Subcutaneous adipose tissue (tissue), 4 donors: ENCODE data around the gene SUMF1. TPM values are rescaled to one million over a fixed set of nuclear protein-coding genes. Genes with fewer than 3 reads are reported as not detected.

Experiments used
- CTCF ChIP-seq: fragments of 450-650 bp; IDR thresholded peaks from one replicate; pipeline ENCODE4 v1.5.1; 2016; ENCODE audit warnings: low read depth, mild to moderate bottlenecking, control low read depth, antibody characterized with exemption, moderate library complexity
- total RNA-seq, 4 donors: library from RNA; depleted of rRNA; stranded (reverse); fragments of >200 nt; gene quantifications; one replicate each; pipeline ENCODE4 v1.1.0, GENCODE V29; 2016

Gene SUMF1
- total RNA-seq, 4 donors from 2014 or later: 44.3 to 102 (median 68.5) TPM

- no peak for TF ChIP-seq CTCF
These were observed 43.1 kb upstream of the SUMF1 start for GRCh38 chr3:4509983-4510755.

GRCh38 chr3:4509043-4509442 is 42.0 kb upstream of the SUMF1 start:
- TF ChIP-seq CTCF: no peak

GRCh38 chr3:4508048-4508981 is 41.2 kb upstream of the SUMF1 start:
- TF ChIP-seq CTCF: no peak

- no peak for TF ChIP-seq CTCF
These were observed 40.0 kb upstream of the SUMF1 start for GRCh38 chr3:4507024-4507596.

GRCh38 chr3:4506559-4507023 is 39.5 kb upstream of the SUMF1 start:
- TF ChIP-seq CTCF: no peak

GRCh38 chr3:4505688-4506558 is 38.9 kb upstream of the SUMF1 start:
- TF ChIP-seq CTCF: no peak
